HG03457 (cell line): ENCODE results near the gene AKR1C1.
"Not testable (repeated sequence)": the region's sequence is repeated elsewhere in the genome, so short reads cannot be mapped to it uniquely, and the experiment has no call there.

Source experiments
- ATAC-seq: cut with Tn5 transposase; IDR thresholded peaks from one replicate; pipeline ENCODE4 v1.9.1; 2021; ENCODE audit warnings: moderate number of reproducible peaks; ENCODE audit not compliant: unreplicated experiment

The AKR1C1 gene

DNA sequence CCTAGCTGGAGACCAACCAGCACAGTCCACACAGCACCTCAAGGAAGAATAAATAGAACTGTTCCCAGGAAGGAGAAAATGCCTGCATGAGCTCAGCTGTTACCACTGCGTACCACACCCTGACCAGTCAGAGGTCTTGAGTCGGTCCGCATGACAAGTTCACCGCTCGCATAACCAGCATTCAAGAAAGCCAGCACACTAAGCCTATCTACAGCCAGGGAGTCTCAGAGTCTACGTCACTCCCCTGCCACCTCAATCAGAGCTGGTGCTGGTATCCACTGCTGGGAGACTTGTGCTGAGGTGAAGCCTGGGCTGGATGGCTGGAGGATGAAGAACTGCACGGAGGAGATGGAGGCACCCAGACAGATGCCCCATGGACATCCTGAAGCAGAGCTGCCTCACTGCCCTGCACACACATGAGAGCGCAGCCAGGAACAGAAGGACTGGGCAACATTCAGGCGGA lies 19.6 kb downstream of the AKR1C1 start:
- ATAC-seq, result no peak

DNA sequence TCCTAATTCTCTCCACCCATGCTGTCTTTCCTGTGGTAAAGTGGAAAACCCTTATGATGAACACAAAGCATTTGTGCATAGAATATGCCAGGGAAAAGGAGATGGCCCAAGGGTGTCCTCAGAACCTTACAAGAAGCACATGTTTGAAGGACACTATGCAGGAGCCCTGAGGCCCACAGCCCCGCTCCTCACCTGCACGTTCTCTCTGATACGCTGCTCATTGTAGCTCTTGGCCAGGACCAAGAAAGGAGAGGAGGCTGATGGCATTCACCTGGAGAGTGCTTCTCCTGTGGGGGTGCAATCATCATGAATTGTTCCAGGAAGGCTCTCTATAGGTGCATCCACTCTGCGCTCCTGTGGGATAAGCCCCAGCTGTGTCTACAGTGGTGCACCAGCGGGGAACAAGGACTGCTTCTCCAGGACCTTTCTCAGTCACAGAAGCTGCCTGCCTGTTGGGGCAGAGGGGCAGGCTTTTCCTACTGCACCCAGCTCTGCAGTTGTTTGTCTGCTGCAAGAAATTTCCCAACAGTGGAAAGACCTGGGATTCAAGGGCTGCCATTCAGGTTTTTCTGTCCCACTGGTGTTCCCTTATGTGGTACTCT lies 20.5 kb downstream of the AKR1C1 start:
- no peak for ATAC-seq

DNA sequence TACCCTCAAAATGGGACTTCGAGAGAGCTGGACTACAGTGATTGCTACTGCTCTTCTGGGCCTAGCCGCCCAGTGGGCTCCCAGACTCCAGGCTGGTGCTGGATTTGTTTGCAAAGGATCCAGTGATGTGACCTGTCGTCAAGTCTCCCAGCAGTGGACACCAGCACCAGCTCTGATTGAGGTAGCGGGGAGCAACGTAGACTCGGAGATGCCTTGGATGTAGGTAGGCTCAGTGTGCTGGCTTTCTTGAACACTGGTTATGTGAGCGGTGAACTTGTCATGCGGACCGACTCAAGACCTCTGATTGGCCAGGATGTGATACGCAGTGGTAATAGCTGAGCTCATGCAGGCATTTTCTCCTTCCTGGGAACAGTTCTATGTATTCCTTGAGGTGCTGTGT lies 21.0 kb downstream of the AKR1C1 start:
- no peak for ATAC-seq

DNA sequence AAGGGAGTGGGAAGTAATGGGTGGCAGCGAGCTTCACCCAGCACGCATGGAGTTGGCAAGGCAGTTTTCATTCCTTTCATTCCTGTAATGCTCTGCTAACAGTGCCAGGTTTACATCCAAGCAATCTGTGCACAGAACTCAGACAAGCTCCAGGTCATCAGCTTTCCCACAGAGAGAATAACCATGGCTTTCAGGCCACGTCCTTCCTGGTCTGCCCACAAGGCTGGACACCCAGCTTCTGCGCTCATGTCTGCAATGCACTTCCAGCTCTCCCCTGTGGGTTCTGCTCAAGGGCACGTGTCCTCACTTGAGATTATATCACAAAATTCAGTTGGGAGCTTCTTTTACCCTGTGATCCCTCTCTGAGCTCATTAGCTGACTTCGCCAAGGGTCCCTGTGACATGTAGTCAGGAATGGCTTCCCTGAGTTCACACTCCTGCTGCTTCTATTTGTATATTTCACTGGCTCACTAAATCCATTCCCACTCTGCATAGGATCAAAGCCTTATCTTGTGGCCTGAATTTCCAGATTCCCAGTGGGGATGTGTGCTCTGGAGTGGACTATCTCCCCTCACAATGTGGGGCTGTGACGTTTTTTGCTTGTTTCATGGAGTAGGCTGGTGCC lies 21.9 kb downstream of the AKR1C1 start:
- ATAC-seq, result no peak

DNA sequence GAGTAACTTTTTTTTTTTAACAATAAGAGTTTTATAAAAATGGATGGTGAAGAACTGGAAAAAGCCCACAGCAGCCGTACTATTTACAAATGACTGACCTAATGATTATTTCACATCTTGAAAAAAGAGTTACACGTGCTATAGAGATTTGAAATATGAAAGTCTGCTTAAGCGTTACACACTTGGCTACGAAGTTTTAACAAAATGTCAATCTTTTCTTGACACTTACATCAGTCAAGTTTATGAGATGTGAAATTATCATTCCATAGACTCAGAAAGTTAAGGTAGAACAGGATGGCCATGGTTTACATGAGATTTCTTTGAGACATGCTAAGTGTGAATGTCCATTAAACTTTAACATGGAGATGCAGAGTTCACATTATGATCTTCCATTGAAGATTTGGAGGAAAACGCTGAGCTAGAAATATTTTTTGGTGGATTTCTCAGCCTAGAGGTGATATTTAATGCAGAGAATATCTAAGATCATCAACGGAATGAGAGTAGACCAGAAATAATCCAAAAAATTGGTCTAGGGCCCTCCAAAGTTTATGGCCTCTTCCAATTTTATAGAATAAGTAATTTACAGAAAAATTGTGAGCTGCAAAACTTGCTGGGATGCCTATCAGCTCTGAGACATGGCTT lies 24.9 kb downstream of the AKR1C1 start:
- not testable (repeated sequence) for ATAC-seq

DNA sequence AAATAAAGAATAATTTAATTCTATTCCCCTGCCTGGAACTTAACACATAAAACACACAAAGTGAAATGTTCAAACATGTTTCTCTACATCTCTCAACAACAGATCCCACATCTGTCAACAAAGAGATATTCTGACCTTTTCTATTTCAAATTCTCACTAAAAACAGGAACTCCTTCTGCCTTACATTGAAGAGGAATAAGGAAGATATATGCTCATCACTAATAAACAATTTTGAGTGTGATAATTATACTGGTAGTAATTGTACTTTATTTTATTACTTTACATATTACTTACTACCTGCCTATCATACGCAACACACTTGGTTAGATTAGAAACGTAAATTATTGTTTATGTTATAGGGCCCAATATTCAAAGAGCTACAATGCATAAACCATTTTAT lies 27.0 kb downstream of the AKR1C1 start:
- no peak for ATAC-seq

DNA sequence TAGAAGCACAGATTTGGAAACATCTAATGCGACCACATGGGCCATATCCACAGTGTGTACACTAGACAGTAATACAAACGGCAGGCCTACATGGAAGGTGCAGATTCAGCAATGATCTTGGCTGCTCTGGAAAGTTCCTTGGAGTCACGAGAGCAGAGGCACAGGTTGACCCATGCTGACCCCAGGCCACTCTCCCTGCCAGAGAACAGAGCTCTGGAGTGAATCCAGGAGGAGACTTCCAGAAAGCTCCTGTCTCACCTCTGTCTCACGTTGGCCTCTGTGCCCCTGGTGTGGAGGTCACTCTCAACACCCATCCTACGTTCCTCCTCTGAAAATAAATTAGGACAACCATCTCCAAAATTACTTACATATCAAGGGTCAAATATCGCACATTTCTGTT lies 28.2 kb downstream of the AKR1C1 start:
- not testable (repeated sequence) for ATAC-seq

DNA sequence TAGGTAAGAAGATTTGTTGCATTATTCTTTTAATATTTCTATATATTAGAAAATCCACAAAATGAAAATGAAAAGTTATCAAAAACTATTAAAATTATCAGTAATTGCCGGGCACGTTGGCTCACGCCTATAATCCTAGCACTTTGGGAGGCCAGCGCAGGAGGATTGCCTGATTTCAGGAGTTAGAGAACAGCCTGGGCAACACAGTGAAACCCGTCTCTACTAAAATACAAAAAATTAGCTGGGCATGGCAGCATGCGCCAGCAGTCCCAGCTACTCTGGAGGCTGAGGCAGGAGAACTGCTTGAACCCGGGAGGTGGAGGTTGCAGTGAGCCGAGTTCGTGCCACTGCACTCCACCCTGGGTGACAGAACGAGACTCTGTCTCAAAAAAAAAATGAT lies 29.3 kb downstream of the AKR1C1 start:
- not testable (repeated sequence) for ATAC-seq

DNA sequence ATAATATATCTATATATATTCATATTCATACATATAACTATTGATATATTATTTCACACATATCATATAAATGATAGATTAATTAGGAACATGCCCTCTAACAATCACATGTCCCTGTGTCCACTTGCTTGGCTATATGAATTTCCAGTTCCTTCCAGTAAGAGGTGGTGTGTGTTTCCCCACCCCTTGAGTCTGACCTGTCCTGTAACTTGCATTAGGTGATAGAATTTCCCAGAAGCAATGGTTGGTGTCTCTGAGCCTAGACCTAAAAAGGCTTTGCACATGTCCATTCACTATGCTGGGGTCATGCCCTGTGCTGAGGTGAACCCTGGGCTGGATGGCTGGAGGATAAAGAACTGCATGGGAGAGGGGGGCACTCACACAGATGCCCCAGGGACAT lies 31.0 kb downstream of the AKR1C1 start:
- ATAC-seq, result not testable (repeated sequence)

DNA sequence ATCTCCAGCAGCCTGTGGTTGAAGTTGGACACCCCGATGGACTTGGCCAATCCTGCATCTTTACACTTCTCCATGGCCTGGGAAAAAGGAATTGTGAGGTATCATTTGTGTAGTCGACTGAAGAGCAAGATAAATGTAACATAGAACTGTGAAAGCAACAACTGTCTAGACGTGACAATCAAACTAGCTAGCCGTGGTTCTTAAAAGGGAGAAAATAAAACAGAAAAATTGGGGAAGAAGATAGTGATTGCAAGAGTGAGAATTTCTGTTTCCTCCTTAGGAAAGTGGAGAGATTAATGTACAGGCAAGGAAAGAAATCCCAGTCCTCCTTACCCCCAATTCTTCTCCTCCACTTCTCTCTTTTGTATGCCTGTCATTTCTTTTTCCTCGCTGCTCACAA lies 35.5 kb downstream of the AKR1C1 start:
- ATAC-seq, result no peak

DNA sequence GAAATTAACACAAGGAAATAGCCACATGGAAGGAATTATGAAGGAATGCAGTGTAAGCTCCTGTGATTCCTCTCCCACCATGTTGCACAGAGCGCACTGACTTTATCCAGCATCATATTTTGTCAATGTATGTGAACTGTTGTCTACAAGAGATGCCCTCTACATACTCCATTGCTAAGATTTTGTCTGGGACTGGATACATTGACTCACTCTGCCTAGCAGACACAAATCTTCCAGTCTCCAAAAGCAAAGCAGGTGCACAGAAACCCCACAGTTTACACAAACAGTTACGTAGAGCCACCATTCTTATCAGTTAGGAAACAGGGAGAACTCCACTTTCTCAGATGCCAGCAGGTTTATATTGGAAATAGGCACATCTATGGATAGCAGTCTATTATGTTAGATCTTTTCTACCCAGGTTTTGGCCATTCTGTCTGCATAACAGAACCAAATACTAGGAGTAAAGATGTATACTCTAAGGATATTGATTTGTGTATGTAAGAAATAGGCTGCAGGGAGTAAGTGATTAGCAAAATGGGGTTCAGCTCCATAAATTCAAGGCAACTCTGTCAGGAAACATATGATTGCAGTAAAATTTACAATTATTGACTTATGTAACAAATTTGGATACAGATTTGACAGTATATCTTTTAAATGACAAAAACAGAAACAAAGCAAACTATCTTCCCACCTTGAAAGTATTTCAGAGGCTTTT lies 39.0 kb downstream of the AKR1C1 start:
- ATAC-seq, result no peak

DNA sequence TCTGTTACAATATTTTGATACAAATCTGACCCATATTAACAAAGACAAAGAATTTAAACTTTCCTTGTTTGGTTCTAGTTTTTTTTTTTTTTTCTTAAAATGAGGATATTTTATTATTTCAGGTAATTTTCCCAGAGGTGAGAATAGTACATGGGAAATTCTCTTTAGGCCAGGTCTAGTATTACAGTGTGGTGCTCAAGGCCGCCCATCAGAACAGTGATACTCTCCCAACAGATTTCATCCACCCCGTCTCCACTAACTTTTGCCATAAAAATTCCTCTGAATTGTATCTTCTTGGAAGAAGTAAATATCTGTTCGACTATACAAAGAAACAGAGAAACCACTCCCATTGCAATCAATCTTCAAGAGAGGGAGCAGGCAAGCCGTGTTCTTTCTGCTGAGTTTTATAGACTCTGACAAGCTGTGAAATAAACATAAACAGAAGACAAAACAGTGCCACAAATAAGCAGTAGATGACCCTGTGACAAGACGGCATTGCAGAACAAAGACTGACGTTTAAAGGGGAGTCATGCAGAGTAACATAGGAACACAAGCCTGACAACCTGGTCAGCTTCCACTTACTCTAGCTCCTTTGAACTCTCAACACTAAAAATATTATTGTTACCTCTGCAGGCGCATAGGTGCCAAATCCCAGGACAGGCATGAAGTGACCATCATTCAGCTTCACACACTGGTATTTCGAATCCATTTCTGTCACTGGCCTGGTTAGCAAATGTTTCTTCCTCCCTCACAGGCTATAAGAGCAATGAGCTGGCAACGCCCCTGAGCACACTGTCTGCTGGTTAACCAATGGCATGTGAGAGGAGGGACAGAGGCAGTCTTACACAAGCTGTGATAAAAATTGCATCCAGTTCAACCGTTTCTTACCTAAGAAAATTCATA lies 40.2 kb downstream of the AKR1C1 start, which contains the start of gene AKR1C2:
Gene AKR1C2 (minus strand): TSS at position 731 of the 903 bp plus-strand sequence. CDS start 22 bp downstream, at position 709.
- not testable (repeated sequence) for ATAC-seq

DNA sequence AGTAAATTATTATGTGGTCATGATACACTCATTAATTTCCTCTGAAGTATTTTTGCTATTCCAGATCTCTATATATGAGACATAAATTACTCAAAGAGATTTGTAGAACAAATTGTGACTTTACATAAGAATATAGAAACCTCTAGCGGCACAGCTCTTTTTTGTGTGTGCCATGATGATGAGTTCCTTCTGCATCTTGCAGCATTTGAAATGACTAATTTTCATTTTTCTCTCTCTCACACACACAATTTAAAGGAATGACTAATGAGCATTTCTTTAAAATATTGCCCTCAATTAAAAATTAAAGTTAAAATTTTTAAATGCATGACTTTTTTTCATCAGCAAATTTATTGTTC lies 40.8 kb downstream of the AKR1C1 start:
- ATAC-seq, result not testable (repeated sequence)

DNA sequence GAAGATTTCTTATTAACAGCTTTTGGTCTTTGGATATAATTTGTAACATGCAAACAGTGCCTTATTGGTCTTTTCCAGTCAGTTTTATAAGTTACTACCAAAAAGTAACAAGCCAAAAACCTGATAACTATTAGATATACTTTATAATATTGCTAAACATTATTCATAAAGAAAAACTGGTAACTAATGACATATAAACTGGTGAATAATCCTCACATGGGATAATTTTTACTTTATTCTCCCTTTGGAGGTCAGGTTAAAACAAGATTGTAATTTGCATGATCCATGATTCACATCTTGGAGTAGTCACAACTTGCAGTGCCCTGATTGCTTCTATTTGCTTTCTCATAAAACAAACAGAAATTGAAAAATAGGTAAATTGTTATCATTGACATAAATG lies 41.3 kb downstream of the AKR1C1 start:
- not testable (repeated sequence) for ATAC-seq

DNA sequence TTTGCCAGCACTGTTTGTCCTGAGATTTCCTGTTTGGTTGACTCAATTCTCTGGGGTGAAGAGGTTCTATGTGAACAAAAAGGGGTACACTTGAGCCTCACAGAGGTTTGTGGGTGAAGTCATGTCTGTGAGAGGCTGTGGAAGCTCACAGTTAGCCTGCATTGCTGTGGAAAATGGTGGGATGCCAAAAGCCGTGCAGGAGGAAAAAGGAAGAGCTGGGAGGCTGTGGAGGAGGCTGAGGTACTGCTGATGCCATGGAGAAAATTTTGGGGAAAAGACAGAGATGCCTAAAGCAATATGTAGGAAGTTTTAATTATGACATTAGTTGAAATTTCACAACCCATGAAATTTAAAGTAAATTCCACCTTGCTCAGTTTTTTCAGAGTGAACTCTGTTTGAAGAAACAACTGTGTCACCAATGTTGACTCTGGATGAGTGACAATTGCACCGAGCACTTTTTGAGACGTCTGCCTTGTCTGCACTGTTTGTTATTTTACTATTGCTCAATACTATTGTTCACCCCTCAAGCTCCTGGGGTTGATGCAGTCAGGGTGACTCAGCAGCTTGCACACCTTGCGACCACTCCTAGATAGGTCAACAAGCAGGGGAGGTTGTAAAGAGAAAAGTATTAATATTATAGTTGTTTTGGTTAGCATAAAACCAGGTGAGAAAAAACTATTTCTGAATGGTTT lies 45.8 kb downstream of the AKR1C1 start:
- not testable (repeated sequence) for ATAC-seq

DNA sequence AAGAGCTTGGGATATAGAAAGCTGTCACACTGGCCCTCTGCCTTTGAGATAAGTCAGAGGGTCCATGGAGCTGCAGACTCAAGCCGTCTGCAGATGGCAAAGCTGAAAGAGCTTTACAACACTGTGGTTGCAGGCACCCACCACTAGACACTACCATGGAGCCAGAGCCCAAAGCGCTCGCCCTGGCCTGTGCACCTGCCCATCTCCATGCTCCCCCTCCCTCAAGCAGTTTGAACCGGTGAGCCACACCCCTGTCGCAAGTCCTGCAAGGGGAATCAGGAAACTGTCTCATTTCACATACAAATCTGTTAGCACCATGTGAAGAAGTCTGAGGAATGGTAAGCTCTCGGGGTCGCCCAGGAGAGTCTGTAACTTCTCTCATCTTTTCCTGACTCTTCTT lies 46.8 kb downstream of the AKR1C1 start:
- ATAC-seq, result not testable (repeated sequence)

DNA sequence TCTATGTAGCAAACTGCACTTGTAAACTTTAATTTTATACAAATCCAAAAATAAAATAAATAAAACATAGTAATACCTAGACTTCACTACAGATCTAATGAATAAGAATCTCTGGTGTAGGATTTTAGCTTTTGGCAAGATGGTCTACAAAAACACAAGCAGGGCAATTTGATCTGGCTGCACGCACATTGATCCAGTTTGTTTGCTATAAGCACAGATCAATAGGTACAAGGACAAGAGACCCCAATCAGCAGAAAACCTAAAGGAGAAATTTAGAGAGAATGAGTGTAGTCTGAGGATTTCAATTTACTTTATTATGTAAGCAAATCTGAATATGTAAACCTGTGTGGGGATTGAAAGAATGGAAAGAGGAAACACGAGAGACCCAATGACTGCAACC lies 48.2 kb downstream of the AKR1C1 start:
- not testable (repeated sequence) for ATAC-seq

DNA sequence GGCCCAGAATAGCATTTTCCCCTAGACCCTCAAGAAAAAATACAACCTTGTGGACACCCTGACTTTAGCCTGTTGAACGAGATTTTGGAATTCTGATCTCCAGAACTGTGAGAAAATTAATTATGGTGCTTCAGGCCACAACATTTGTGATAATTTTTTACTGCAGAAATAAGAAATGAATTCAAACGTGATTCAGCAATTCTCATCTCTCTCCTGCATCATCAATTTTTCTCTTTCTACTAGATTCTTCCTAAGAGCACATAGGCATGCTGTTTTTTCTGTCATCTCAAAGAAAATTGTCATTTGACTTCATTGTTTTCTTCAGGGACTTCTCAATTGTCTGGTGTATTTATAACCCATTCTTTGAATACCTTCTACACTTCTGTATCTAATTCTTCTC lies 49.4 kb downstream of the AKR1C1 start:
- ATAC-seq, result no peak

DNA sequence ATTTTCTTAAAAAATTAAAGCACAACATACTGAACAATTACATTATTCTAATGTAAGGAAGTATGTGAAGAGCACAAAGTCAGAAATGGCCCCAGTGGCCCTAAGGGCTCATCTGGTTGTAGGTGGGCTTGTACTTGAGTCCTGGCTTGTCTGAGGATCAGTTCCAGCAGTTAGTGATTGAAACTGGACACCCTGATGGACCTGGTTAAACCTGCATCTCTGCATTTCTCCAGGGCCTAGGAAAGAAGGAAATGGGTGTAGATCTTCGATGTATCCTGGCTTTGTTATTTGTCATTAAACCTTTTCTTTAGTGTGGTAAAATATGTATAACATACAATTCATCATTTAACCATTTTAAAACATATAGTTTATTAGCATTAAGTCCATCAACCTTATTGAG lies 50.2 kb downstream of the AKR1C1 start:
- no peak for ATAC-seq
